Loucy (cell line): Measurements from ENCODE around the gene RGS12.

Experiments used
- EZH2phosphoT487 ChIP-seq: fragments of 200-600 bp; IDR thresholded peaks from 2 replicates; pipeline ENCODE4 v1.6.1; 2018; ENCODE audit warnings: antibody characterized with exemption, mild to moderate bottlenecking, moderate library complexity, borderline replicate concordance
- TF ChIP-seq, protein P1 (sequence below): fragments of 200-600 bp; sonication (generic); conservative IDR thresholded peaks from 2 replicates; pipeline ENCODE4 v1.5.1; 2014; ENCODE audit warnings: mild to moderate bottlenecking, antibody characterized with exemption, low read length

DNA sequence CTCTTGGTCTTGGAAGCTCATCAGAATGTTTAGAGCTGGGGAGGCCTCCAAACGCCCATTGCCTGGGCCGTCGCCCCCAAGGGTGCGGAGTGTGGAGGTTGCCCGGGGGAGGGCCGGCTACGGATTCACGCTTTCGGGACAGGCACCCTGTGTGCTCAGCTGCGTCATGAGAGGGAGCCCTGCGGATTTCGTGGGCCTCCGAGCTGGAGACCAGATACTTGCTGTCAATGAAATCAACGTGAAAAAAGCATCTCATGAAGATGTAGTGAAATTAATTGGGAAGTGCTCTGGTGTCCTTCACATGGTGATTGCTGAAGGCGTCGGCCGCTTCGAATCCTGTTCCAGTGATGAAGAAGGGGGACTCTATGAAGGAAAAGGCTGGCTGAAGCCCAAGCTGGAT lies 23.3 kb downstream of the RGS12 start:
- TF ChIP-seq, protein P1, sequence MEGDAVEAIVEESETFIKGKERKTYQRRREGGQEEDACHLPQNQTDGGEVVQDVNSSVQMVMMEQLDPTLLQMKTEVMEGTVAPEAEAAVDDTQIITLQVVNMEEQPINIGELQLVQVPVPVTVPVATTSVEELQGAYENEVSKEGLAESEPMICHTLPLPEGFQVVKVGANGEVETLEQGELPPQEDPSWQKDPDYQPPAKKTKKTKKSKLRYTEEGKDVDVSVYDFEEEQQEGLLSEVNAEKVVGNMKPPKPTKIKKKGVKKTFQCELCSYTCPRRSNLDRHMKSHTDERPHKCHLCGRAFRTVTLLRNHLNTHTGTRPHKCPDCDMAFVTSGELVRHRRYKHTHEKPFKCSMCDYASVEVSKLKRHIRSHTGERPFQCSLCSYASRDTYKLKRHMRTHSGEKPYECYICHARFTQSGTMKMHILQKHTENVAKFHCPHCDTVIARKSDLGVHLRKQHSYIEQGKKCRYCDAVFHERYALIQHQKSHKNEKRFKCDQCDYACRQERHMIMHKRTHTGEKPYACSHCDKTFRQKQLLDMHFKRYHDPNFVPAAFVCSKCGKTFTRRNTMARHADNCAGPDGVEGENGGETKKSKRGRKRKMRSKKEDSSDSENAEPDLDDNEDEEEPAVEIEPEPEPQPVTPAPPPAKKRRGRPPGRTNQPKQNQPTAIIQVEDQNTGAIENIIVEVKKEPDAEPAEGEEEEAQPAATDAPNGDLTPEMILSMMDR: no peak
- no peak for TF ChIP-seq EZH2phosphoT487
